Keratinocyte (primary cell): Measurements from ENCODE around the gene KHDRBS1.

Source experiments
- CTCF ChIP-seq, 3 experiments: IDR thresholded peaks in 1 of 3; conservative IDR thresholded peaks in 1 of 3; optimal IDR thresholded peaks in 1 of 3; 2 replicates in 2 of 3; 3 replicates in 1 of 3; pipeline versions ENCODE3 to v1.5.1; 2011; ENCODE audit warnings: low read length in 3 of 3, mild to moderate bottlenecking in 3 of 3, moderate library complexity in 2 of 3, control low read depth in 1 of 3, inconsistent platforms in 1 of 3; ENCODE audit not compliant: insufficient read depth in 2 of 3; ENCODE audit errors: extremely low read depth in 1 of 3
- EZH2 ChIP-seq: IDR thresholded peaks from one replicate; pipeline ENCODE4 v1.6.1; 2012; ENCODE audit warnings: inconsistent platforms, mild to moderate bottlenecking, low read length, moderate library complexity

- no peak for TF ChIP-seq CTCF (optimal IDR thresholded peaks at IDR 0.05 in 1 of 3, IDR thresholded peaks at IDR 0.05 in 1 of 3, conservative IDR thresholded peaks at IDR 0.05 in 1 of 3; ENCODE audit: extremely low read depth in 1 of 3, insufficient read depth in 2 of 3, low read length in 3 of 3)
- TF ChIP-seq EZH2 = no peak
These were observed 18.1 kb downstream of the KHDRBS1 start for GRCh38 chr1:32031578-32032274.
